ENCODE data around the gene SLC8A1. TPM values are rescaled to one million over a fixed set of nuclear protein-coding genes. Genes with fewer than 3 reads are reported as not detected.

The SLC8A1 gene
- total and polyA plus RNA-seq, 10 of the 15 experiments (the other 5 are each of a cell fraction or from before 2014, with no cell fraction given) = under 0.01 to 1.2 (median 0.01) TPM; not detected in 3

- no peak for TF ChIP-seq SKIL (IDR thresholded peaks at IDR 0.05; ENCODE audit: low read depth, poor library complexity, severe bottlenecking)
- TF ChIP-seq CBX3 (IDR thresholded peaks at IDR 0.05; ENCODE audit: borderline replicate concordance, low read depth) = no peak
- no peak for TF ChIP-seq CHD1 (IDR thresholded peaks at IDR 0.05; ENCODE audit: low read depth, low read length)
- TF ChIP-seq PAX8 (IDR thresholded peaks at IDR 0.05) = no peak
- no peak for TF ChIP-seq CHD2 (IDR thresholded peaks at IDR 0.05; ENCODE audit: borderline replicate concordance, low read depth, low read length)
- no peak for TF ChIP-seq SUPT20H (IDR thresholded peaks at IDR 0.05; ENCODE audit: borderline replicate concordance, control insufficient read depth, low read depth, low read length)
- no peak for TF ChIP-seq MXI1 (IDR thresholded peaks at IDR 0.05; ENCODE audit: low read depth, low read length)
- no peak for TF ChIP-seq JUND (IDR thresholded peaks at IDR 0.05; ENCODE audit: low read depth, low read length)
- ChIA-PET POLR2A (no interaction called here), CTCF (no interaction called here), RAD21 (ENCODE audit: unreplicated experiment) (no interaction called here), SMC1A (ENCODE audit: uncharacterized antibody, unreplicated experiment) (no interaction called here)
- in situ Hi-C loops (cut with MboI) (no loop called here), intact Hi-C loops (cut with micrococcal nuclease; ENCODE audit: unreplicated experiment) (no loop called here)
- Histone ChIP-seq H3K79me2 (ENCODE audit: control insufficient read depth, insufficient read depth, low read length) (no peaks in the 10 kb centered on the region), H4K20me1 (ENCODE audit: control insufficient read depth, insufficient read depth) (no peaks in the 10 kb centered on the region), H3K4me3 (no peak overlapping the region), H3K27me3 (replicated peaks in 1 of 2; ENCODE audit: control insufficient read depth in 2 of 2, insufficient read depth in 2 of 2, low read length in 1 of 2) (no peaks in the 10 kb centered on the region), H3K4me2 (ENCODE audit: control insufficient read depth, insufficient read depth) (no peak overlapping the region), H3K9me3 (replicated peaks; ENCODE audit: control insufficient read depth, insufficient read depth, low read length) (no peaks in the 10 kb centered on the region), H3K27ac (ENCODE audit: control insufficient read depth, insufficient read depth) (no peak overlapping the region), H3K9ac (ENCODE audit: control insufficient read depth, insufficient read depth, low read length) (no peak overlapping the region), H3K36me3 (ENCODE audit: control insufficient read depth in 2 of 2, insufficient read depth in 2 of 2, low read length in 1 of 2) (no peaks in the 10 kb centered on the region), H3K4me1 (ENCODE audit: control insufficient read depth, insufficient read depth, low read length) (no peaks in the 10 kb centered on the region), H2AFZ (ENCODE audit: control insufficient read depth, low read depth, low read length) (no peak overlapping the region)
- BruUV-seq (replicated peaks) = no TSS peak
- FAIRE-seq (no peak), ATAC-seq (no peak), DNase-seq (ENCODE audit: low read depth, low spot score) (no peak)
- WGBS (ENCODE audit: insufficient coverage, insufficient replicate concordance, low lambda C conversion rate, missing lambda C conversion rate) = 8% methylated on average over 2 of the region's 2 CpGs
These were observed 292.6 kb downstream of the SLC8A1 start for GRCh38 chr2:40159333-40159732.

All from GM12878 (cell line).